IPS-15b (cell line): ENCODE measurements around the gene MOB2.

Experiments used
- H3K27me3 ChIP-seq: one replicate; pipeline ENCODE4 v1.6.1; 2013; ENCODE audit warnings: low read length; ENCODE audit not compliant: control insufficient read depth, insufficient read depth
- H3K36me3 ChIP-seq: one replicate; pipeline ENCODE4 v1.6.1; 2013; ENCODE audit warnings: low read length; ENCODE audit not compliant: control insufficient read depth, insufficient read depth
- H3K4me1 ChIP-seq: one replicate; pipeline ENCODE4 v1.6.1; 2013; ENCODE audit warnings: mild to moderate bottlenecking, low read length; ENCODE audit not compliant: control insufficient read depth, insufficient read depth
- H3K4me3 ChIP-seq: one replicate; pipeline ENCODE4 v1.5.1; 2013; ENCODE audit warnings: low read depth, low read length
- H3K9ac ChIP-seq: one replicate; pipeline ENCODE4 v1.6.1; 2013; ENCODE audit warnings: low read depth, mild to moderate bottlenecking, low read length
- H3K9me3 ChIP-seq: one replicate; pipeline ENCODE4 v1.6.1; 2013; ENCODE audit warnings: mild to moderate bottlenecking, low read length; ENCODE audit not compliant: control insufficient read depth, insufficient read depth

The MOB2 gene

GRCh38 chr11:1526785-1527184, 40.2 kb upstream of the MOB2 start:
- H3K27me3 ChIP-seq = no peaks in the 10 kb centered on the region
- H3K4me1 ChIP-seq = no peaks in the 10 kb centered on the region
- H3K4me3 ChIP-seq = no peak overlapping the region
- no peak overlapping the region for H3K9ac ChIP-seq
- H3K9me3 ChIP-seq = no peaks in the 10 kb centered on the region
- no peaks in the 10 kb centered on the region for H3K36me3 ChIP-seq

- Histone ChIP-seq H3K4me3 (no peak overlapping the region), H3K36me3 (no peaks in the 10 kb centered on the region), H3K9me3 (no peaks in the 10 kb centered on the region), H3K4me1 (no peaks in the 10 kb centered on the region), H3K9ac (no peak overlapping the region), H3K27me3 (no peaks in the 10 kb centered on the region)
Measured at GRCh38 chr11:1523779-1524178, 37.2 kb upstream of the MOB2 start.

GRCh38 chr11:1523077-1523476, 36.5 kb upstream of the MOB2 start:
- Histone ChIP-seq H3K4me3 (no peak overlapping the region), H3K9me3 (no peaks in the 10 kb centered on the region), H3K9ac (no peak overlapping the region), H3K27me3 (no peaks in the 10 kb centered on the region), H3K36me3 (no peaks in the 10 kb centered on the region), H3K4me1 (no peaks in the 10 kb centered on the region)

GRCh38 chr11:1522081-1522424, 35.5 kb upstream of the MOB2 start:
- Histone ChIP-seq H3K9ac (no peak overlapping the region), H3K9me3 (no peaks in the 10 kb centered on the region), H3K4me1 (no peaks in the 10 kb centered on the region), H3K4me3 (no peak overlapping the region), H3K27me3 (no peaks in the 10 kb centered on the region), H3K36me3 (no peaks in the 10 kb centered on the region)

GRCh38 chr11:1521382-1522080, 35.0 kb upstream of the MOB2 start:
- Histone ChIP-seq H3K36me3 (no peaks in the 10 kb centered on the region), H3K9me3 (no peaks in the 10 kb centered on the region), H3K4me3 (no peak overlapping the region), H3K9ac (no peak overlapping the region), H3K27me3 (no peaks in the 10 kb centered on the region), H3K4me1 (no peaks in the 10 kb centered on the region)

- Histone ChIP-seq H3K9ac (no peak overlapping the region), H3K36me3 (no peaks in the 10 kb centered on the region), H3K4me1 (no peaks in the 10 kb centered on the region), H3K27me3 (no peaks in the 10 kb centered on the region), H3K9me3 (no peaks in the 10 kb centered on the region), H3K4me3 (no peak overlapping the region)
Measured at GRCh38 chr11:1520663-1521267, 34.2 kb upstream of the MOB2 start.

- Histone ChIP-seq H3K9ac (no peak overlapping the region), H3K4me1 (no peaks in the 10 kb centered on the region), H3K9me3 (no peaks in the 10 kb centered on the region), H3K4me3 (no peak overlapping the region), H3K27me3 (no peaks in the 10 kb centered on the region), H3K36me3 (no peaks in the 10 kb centered on the region)
Measured at GRCh38 chr11:1520209-1520662, 33.7 kb upstream of the MOB2 start.

- Histone ChIP-seq H3K9ac (no peak overlapping the region), H3K36me3 (no peaks in the 10 kb centered on the region), H3K9me3 (no peaks in the 10 kb centered on the region), H3K4me3 (no peak overlapping the region), H3K4me1 (no peaks in the 10 kb centered on the region), H3K27me3 (no peaks in the 10 kb centered on the region)
Measured at GRCh38 chr11:1519028-1520010, 32.7 kb upstream of the MOB2 start.

GRCh38 chr11:1518301-1518700, 31.7 kb upstream of the MOB2 start:
- Histone ChIP-seq H3K4me1 (peaks cover 3% of the 10 kb centered on the region), H3K36me3 (peaks cover under 1% of the 10 kb centered on the region), H3K9me3 (no peaks in the 10 kb centered on the region), H3K27me3 (no peaks in the 10 kb centered on the region), H3K4me3 (no peak overlapping the region), H3K9ac (no peak overlapping the region)

- Histone ChIP-seq H3K9ac (no peak overlapping the region), H3K4me1 (peaks cover 9% of the 10 kb centered on the region), H3K36me3 (peaks cover 3% of the 10 kb centered on the region), H3K9me3 (no peaks in the 10 kb centered on the region), H3K27me3 (no peaks in the 10 kb centered on the region), H3K4me3 (no peak overlapping the region)
Measured at GRCh38 chr11:1517117-1518005, 30.8 kb upstream of the MOB2 start.
